Tibial nerve (tissue), 4 donors: ENCODE results near the gene GPX4.

Experiments
- EP300 ChIP-seq, 2 donors: sonication (generic); formaldehyde crosslinking; IDR thresholded peaks; one replicate each; pipeline ENCODE4 v1.6.1; 2017; ENCODE audit warnings: antibody characterized with exemption in 2 of 2, mild to moderate bottlenecking in 1 of 2
- POLR2A ChIP-seq, 2 donors: fragments of 450-650 bp; IDR thresholded peaks; one replicate each; pipeline ENCODE4 v1.6.1; 2017; ENCODE audit warnings: antibody characterized with exemption in 2 of 2, mild to moderate bottlenecking in 2 of 2, moderate library complexity in 2 of 2
- TF ChIP-seq, protein P1 (sequence below), 5 experiments: fragments of 200-600 bp in 3 of 5; fragments of 450-650 bp in 2 of 5; sonication (generic) in 3 of 5; IDR thresholded peaks; one replicate each; pipeline ENCODE4 v1.5.1; 2016 to 2019; ENCODE audit warnings: antibody characterized with exemption in 5 of 5, mild to moderate bottlenecking in 3 of 5, moderate library complexity in 2 of 5

GRCh38 chr19:1084024-1084868 lies 19.5 kb upstream of the GPX4 start:
- TF ChIP-seq, protein P1, sequence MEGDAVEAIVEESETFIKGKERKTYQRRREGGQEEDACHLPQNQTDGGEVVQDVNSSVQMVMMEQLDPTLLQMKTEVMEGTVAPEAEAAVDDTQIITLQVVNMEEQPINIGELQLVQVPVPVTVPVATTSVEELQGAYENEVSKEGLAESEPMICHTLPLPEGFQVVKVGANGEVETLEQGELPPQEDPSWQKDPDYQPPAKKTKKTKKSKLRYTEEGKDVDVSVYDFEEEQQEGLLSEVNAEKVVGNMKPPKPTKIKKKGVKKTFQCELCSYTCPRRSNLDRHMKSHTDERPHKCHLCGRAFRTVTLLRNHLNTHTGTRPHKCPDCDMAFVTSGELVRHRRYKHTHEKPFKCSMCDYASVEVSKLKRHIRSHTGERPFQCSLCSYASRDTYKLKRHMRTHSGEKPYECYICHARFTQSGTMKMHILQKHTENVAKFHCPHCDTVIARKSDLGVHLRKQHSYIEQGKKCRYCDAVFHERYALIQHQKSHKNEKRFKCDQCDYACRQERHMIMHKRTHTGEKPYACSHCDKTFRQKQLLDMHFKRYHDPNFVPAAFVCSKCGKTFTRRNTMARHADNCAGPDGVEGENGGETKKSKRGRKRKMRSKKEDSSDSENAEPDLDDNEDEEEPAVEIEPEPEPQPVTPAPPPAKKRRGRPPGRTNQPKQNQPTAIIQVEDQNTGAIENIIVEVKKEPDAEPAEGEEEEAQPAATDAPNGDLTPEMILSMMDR (IDR thresholded peaks at IDR 0.05), result no peak
- no peak for TF ChIP-seq EP300 (IDR thresholded peaks at IDR 0.05)
- no peak for TF ChIP-seq POLR2A (IDR thresholded peaks at IDR 0.05)
